Hepatocyte (in vitro differentiated cells): ENCODE data around the gene ELAVL2. TPM values are rescaled to one million over a fixed set of nuclear protein-coding genes. Genes with fewer than 3 reads are reported as not detected.

Experiments
- DNase-seq: peaks from one replicate; pipeline ENCODE4 v3.0.0-alpha.2; 2016; ENCODE audit warnings: low spot score
- H2AFZ ChIP-seq: fragments of 200-600 bp; sonication (generic); 2 replicates; pipeline ENCODE4 v1.6.0; 2016; ENCODE audit warnings: antibody characterized with exemption, mild to moderate bottlenecking
- H3K27ac ChIP-seq: fragments of 200-600 bp; sonication (generic); 2 replicates; pipeline ENCODE4 v1.5.1; 2016; ENCODE audit warnings: mild to moderate bottlenecking
- H3K27me3 ChIP-seq: fragments of 200-600 bp; sonication (generic); 2 replicates; pipeline ENCODE4 v1.6.1; 2016
- H3K36me3 ChIP-seq: fragments of 200-600 bp; sonication (generic); replicated peaks from 2 replicates; pipeline ENCODE4 v1.5.1; 2016; ENCODE audit warnings: low read depth; ENCODE audit not compliant: insufficient read depth
- H3K4me1 ChIP-seq: fragments of 200-600 bp; sonication (generic); 2 replicates; pipeline ENCODE4 v1.5.1; 2016; ENCODE audit warnings: mild to moderate bottlenecking, moderate library complexity; ENCODE audit not compliant: insufficient read depth
- H3K4me2 ChIP-seq: fragments of 200-600 bp; sonication (generic); 2 replicates; pipeline ENCODE4 v1.6.0; 2016
- H3K4me3 ChIP-seq: fragments of 200-600 bp; sonication (generic); 2 replicates; pipeline ENCODE4 v1.5.1; 2016; ENCODE audit warnings: mild to moderate bottlenecking
- H3K79me2 ChIP-seq: fragments of 200-600 bp; sonication (generic); 2 replicates; pipeline ENCODE4 v1.6.0; 2017; ENCODE audit warnings: mild to moderate bottlenecking
- H3K9me2 ChIP-seq: fragments of 200-600 bp; sonication (generic); replicated peaks from 2 replicates; pipeline ENCODE4 v1.6.0; 2017; ENCODE audit warnings: mild to moderate bottlenecking; ENCODE audit not compliant: insufficient read depth
- H3K9me3 ChIP-seq: fragments of 200-600 bp; sonication (generic); 2 replicates; pipeline ENCODE4 v1.5.1; 2016; ENCODE audit warnings: low read depth, mild to moderate bottlenecking
- H4K20me1 ChIP-seq: fragments of 200-600 bp; sonication (generic); 2 replicates; pipeline ENCODE4 v1.6.0; 2016; ENCODE audit warnings: mild to moderate bottlenecking; ENCODE audit not compliant: insufficient read depth, poor library complexity, severe bottlenecking
- EZH2 ChIP-seq: fragments of 200-600 bp; sonication (generic); IDR thresholded peaks from 2 replicates; pipeline ENCODE4 v1.6.1; 2016; ENCODE audit warnings: antibody characterized with exemption, mild to moderate bottlenecking, borderline replicate concordance
- EZH2phosphoT487 ChIP-seq: fragments of 200-600 bp; sonication (generic); IDR thresholded peaks from one replicate; pipeline ENCODE4 v1.6.1; 2018; ENCODE audit warnings: antibody characterized with exemption, mild to moderate bottlenecking, low read depth, moderate library complexity; ENCODE audit not compliant: unreplicated experiment, severe bottlenecking
- WGBS: methylation state at CpG from one replicate; pipeline ENCODE4 v1.1.6; 2016; ENCODE audit warnings: low lambda C conversion rate; ENCODE audit errors: missing lambda C conversion rate; 5-methylcytosine and 5-hydroxymethylcytosine counted together
- polyA plus RNA-seq: library from polyadenylated mRNA; unstranded; fragments of >200 nt; fragmentation: Nextera tagmentation; extraction: Ambion mirVana; gene quantifications from 2 replicates; pipeline ENCODE4 v1.2.1, GENCODE V29; 2016
- total RNA-seq: library from RNA; depleted of rRNA; stranded (reverse); fragments of >200 nt; gene quantifications from 2 replicates; pipeline ENCODE4 v1.2.3, GENCODE V29; 2014
- TF ChIP-seq, protein P1 (sequence below): fragments of 200-600 bp; sonication (generic); IDR thresholded peaks from 2 replicates; pipeline ENCODE4 v1.5.1; 2016; ENCODE audit warnings: antibody characterized with exemption, mild to moderate bottlenecking; ENCODE audit not compliant: poor library complexity

ELAVL2 gene
- total and polyA plus RNA-seq, 2 experiments from 2014 or later: 0.93 TPM; not detected in 1

DNA sequence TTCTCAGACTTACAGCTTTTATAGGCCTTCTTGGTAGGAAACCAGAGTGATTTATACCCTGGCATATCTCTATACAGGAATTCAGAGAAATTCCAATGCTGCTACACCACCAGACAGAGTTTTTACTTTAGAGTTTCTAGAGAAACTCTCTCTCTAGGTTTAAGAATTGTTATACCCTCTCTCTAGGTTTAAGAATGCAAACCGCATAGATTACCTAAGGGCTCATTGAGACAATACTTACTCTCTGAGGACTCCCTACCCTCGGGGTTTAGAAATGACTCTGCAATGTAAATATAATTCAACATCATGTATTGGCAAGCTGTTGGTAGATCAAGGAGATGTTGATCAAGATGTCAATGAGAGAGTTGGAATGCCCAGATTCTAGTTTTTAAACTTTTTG, 15.3 kb upstream of the ELAVL2 start:
- no peaks in the 10 kb centered on the region for H3K9me2 ChIP-seq
- no peaks in the 10 kb centered on the region for H3K79me2 ChIP-seq
- H3K27ac ChIP-seq: no peak overlapping the region
- no peak overlapping the region for H2AFZ ChIP-seq
- H3K36me3 ChIP-seq: no peaks in the 10 kb centered on the region
- no peaks in the 10 kb centered on the region for H3K4me1 ChIP-seq
- H3K27me3 ChIP-seq: peaks cover 14% of the 10 kb centered on the region
- H3K4me3 ChIP-seq: no peak overlapping the region
- TF ChIP-seq EZH2 (no peak), EZH2phosphoT487 (no peak)
- TF ChIP-seq, protein P1, sequence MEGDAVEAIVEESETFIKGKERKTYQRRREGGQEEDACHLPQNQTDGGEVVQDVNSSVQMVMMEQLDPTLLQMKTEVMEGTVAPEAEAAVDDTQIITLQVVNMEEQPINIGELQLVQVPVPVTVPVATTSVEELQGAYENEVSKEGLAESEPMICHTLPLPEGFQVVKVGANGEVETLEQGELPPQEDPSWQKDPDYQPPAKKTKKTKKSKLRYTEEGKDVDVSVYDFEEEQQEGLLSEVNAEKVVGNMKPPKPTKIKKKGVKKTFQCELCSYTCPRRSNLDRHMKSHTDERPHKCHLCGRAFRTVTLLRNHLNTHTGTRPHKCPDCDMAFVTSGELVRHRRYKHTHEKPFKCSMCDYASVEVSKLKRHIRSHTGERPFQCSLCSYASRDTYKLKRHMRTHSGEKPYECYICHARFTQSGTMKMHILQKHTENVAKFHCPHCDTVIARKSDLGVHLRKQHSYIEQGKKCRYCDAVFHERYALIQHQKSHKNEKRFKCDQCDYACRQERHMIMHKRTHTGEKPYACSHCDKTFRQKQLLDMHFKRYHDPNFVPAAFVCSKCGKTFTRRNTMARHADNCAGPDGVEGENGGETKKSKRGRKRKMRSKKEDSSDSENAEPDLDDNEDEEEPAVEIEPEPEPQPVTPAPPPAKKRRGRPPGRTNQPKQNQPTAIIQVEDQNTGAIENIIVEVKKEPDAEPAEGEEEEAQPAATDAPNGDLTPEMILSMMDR: no peak
- no peaks in the 10 kb centered on the region for H3K9me3 ChIP-seq
- no peak for DNase-seq
- 68% methylated on average over 2 of the region's 2 CpGs for WGBS
- no peak overlapping the region for H3K4me2 ChIP-seq
- no peaks in the 10 kb centered on the region for H4K20me1 ChIP-seq

DNA sequence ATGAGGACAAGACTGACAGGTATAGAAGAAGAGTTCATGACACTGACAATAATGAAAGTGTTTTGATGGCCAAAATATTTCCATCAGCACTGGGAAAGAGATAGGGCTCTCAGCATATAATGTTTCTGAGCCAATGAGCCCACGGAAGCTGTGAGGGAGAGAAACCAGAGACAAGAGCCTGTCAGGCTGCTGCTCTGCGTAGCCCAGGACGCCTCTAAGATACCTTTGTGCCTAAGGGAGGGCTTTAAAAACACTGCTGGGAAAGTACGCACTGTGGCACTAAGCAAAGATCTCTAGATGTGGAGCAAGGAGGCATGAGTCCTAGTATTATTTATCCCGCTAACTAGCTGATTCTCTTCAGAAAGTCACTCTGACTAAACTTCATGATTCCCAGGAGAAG, 11.0 kb upstream of the ELAVL2 start:
- no peaks in the 10 kb centered on the region for H3K36me3 ChIP-seq
- no peak for DNase-seq
- H2AFZ ChIP-seq: no peak overlapping the region
- H3K4me1 ChIP-seq: no peaks in the 10 kb centered on the region
- no peaks in the 10 kb centered on the region for H3K9me3 ChIP-seq
- no peaks in the 10 kb centered on the region for H4K20me1 ChIP-seq
- H3K27ac ChIP-seq: no peak overlapping the region
- no peak overlapping the region for H3K4me2 ChIP-seq
- TF ChIP-seq EZH2phosphoT487 (no peak), EZH2 (no peak)
- TF ChIP-seq, protein P1: no peak
- no peak overlapping the region for H3K4me3 ChIP-seq
- H3K27me3 ChIP-seq: peaks cover 33% of the 10 kb centered on the region
- H3K79me2 ChIP-seq: no peaks in the 10 kb centered on the region
- no peaks in the 10 kb centered on the region for H3K9me2 ChIP-seq
- WGBS: 55% methylated on average over 5 of the region's 5 CpGs

DNA sequence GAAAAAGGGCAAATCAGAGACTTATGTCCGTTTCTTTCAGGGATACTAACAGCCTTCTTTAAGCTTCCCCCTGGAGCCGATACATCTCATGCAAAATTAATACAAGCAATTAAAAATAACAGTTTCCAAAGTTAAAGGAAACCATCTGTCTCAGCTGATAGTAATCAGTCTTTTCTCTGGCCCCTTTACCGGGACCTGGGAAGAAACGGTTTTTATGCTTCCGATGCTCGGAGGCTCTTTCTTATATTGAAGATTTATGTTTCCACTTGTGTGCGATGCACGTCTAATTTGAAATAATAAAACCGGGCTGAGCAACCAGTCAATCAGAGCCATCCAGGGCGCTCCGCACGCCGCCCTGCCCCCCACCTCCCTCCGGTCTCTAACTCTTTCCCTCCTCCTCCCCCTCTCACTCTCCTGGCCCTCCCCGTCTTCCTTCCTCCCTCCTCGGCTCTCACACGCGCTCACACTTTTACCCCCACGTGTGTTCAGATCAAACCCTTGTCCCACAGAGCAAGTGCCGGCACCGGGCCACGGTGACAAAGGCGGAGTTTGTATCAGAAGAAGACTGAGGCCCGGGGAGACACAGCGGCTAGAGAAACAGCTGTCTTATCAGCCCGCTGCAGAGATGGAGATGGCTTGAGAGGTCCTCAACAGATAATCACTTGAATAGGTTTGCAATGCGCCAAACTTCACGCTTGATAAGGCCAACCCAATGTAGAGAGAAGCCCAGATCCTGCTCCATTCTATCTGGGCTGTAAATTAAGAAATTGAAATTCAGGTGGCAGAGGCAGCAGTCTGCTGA, 5.1 kb upstream of the ELAVL2 start:
- Histone ChIP-seq H3K9me2 (no peaks in the 10 kb centered on the region), H3K4me2 (no peak overlapping the region), H3K9me3 (no peaks in the 10 kb centered on the region), H3K4me3 (no peak overlapping the region), H3K36me3 (no peaks in the 10 kb centered on the region), H3K4me1 (peaks cover 5% of the 10 kb centered on the region), H3K27ac (no peak overlapping the region), H3K27me3 (peaks cover 67% of the 10 kb centered on the region), H3K79me2 (no peaks in the 10 kb centered on the region), H2AFZ (no peak overlapping the region), H4K20me1 (no peaks in the 10 kb centered on the region)
- WGBS: under 1% methylated on average over 20 of the region's 28 CpGs
- no peak for DNase-seq
- TF ChIP-seq EZH2phosphoT487: no peak
- TF ChIP-seq EZH2: peak; percentile 51

- TF ChIP-seq, protein P1: no peak
- TF ChIP-seq EZH2phosphoT487 (no peak), EZH2 (no peak)
- 26% methylated on average over 5 of the region's 5 CpGs for WGBS
These were observed 4.4 kb upstream of the ELAVL2 start for GRCh38 chr9:23830476-23830805.

More at GRCh38 chr9:23830476-23830805, 4.4 kb upstream of the ELAVL2 start:
- H3K9me2 ChIP-seq: no peaks in the 10 kb centered on the region
- H2AFZ ChIP-seq: no peak overlapping the region
- no peaks in the 10 kb centered on the region for H4K20me1 ChIP-seq
- peak overlapping the region; percentile 64 for H3K4me2 ChIP-seq
- H3K4me3 ChIP-seq: no peak overlapping the region
- H3K79me2 ChIP-seq: no peaks in the 10 kb centered on the region
- no peaks in the 10 kb centered on the region for H3K9me3 ChIP-seq
- no peak overlapping the region for H3K27ac ChIP-seq
- peaks cover 66% of the 10 kb centered on the region for H3K27me3 ChIP-seq
- H3K4me1 ChIP-seq: peaks cover 5% of the 10 kb centered on the region
- no peaks in the 10 kb centered on the region for H3K36me3 ChIP-seq
- no peak for DNase-seq
